GM21529 (cell line): Measurements from ENCODE around the gene KLK14.

ENCODE experiments used
- ATAC-seq: cut with Tn5 transposase; IDR thresholded peaks from one replicate; pipeline ENCODE4 v1.9.1; 2021; ENCODE audit not compliant: unreplicated experiment

Gene KLK14

DNA sequence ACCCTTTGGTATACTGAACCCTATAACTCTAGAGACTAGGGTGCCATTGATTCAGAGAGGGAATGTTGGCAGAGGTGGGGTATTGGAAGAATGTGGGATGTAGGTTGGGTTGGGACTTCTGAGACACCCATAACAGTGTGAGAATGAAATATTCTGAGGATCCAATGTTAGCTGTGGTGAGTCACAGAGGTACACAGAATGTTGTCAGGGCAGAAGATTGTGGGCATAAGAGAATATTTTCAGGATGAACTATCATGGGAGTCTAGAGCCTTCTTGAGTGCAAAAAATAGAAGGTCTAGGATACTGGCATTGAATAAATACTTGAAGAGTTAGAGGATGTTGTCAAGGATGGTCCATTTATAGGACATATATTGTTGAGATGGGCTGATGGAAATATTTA is 26.8 kb downstream of the KLK14 start:
- no peak for ATAC-seq

DNA sequence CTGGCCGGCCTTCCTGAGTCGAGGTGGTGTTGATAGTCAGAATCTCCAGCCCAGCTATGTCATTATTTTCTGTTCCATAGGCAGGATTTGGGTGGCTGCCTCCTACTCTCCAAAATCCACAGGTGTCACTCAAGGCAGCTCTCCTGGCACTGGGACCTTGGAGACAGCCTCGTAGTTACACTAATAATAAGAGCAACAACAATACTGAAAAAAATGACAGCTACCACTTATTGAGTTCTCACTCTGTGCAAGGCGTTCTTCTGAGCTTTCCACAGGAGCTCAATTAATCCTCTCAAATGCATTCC is 35.7 kb downstream of the KLK14 start:
- no peak for ATAC-seq

DNA sequence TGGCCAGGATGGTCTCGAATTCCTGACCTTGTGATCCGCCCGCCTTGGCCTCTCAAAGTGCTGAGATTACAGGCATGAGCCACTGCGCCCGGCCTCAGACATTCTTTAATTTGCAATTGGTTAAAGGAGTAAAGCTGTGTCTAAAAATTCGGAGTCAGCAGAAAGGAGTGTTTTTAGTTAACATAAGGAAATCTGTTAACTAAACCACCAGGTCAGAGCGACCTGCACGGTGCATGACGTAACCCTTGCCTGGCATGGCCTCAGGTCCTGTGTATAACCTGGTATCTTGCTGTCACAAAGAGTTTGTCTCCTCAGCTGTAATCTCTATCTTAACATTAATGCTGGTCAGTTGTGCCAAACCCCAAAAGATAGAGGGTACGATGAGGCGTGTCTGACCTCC is 38.4 kb downstream of the KLK14 start:
- no peak for ATAC-seq

DNA sequence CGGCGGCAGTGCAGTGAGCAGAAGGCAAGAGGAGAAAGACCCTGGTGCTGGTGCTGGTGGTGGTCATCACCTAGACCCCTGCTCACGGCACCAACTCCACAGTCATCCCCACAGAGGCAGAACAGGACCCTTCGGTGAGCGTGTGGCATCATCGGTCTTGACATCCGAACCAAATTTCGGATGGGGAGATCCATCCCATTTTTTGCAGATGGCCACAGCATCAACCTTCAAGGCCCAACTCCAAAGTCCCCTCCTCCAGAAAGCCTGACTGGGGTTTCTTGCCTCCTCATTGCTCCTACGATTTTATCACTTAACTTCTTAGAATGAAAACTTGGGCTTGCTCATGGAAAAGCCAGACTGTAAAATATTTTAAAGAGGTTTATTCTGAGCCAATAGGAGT is 39.2 kb downstream of the KLK14 start:
- no peak for ATAC-seq

DNA sequence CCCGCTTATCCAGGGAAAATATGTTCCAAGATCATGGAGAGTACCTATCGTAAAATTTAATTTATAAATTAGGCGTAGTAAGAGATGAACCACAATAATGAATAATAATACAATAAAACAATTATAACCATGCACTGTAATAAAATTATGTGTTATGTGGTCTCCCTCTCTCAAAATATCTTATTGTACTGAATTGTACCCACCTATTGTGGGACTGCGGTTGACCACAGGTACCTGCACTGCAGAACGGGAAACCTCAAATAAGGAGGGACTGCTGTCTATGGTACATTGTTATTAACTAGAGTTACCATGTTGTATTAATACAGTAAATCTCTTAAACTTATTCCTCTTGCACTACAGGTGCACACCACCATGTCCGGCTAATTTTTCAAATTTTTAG is 42.5 kb downstream of the KLK14 start:
- no peak for ATAC-seq

DNA sequence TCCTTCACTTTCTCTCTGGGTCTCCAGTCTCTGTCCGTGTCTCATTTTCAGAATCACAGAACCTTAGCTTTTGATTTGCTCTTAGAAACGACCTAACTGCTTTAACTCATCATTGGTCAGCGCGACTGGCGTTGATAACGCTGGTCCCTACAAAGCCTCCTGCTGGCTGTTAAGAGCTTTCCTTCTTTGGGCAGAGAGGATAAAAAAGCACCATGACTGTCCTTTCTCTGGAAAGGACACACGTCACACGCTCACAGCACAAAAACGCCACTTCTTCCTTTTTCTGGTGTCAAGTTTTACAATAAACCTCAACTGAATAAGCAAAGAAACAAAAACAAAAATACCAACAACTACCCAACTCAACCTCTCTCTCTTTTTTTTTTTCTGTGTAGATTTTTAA is 46.2 kb downstream of the KLK14 start:
- ATAC-seq = no peak

DNA sequence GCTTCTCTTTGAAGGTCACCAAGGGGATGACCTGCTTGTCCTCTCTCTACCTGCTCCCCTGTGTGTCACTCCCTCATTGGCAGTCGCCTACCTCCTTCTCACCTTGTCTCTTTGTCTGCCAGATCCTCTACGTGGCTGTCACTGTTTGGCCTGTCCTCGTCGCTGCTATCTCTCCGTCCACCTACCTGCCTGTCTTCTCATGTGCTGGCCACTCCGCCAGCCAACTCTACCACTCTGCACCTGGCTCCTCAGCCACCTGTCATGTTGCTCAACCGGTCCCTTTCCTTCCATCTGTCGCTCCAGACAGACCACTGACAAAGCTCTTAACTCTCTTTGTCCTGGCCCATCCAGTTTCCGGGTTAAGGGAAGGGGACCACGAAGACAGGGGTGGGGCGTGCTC is 48.0 kb downstream of the KLK14 start, which contains the start of gene KLK12:
KLK12 (minus strand) TSS at position 299 of the 400 bp plus-strand sequence. CDS start 381 bp downstream, outside the sequence.
- no peak for ATAC-seq

DNA sequence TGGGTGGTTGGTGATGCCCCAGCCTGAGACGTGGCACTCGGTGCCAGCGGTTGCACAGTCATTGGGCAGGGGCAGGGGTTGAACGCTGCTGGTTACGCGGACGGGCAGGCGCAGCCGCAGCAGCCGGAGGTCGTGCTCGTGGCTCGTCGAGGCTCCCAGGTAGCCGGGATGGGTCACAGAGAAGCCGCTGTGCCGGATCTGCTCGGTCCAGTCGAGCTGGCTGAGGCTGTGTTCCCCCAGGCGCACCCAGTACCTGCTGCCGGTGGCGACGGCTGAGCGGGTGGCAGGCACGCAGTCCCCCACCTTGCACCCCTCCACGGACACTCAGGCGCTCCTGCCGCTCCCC is 50.8 kb downstream of the KLK14 start:
- ATAC-seq = no peak

DNA sequence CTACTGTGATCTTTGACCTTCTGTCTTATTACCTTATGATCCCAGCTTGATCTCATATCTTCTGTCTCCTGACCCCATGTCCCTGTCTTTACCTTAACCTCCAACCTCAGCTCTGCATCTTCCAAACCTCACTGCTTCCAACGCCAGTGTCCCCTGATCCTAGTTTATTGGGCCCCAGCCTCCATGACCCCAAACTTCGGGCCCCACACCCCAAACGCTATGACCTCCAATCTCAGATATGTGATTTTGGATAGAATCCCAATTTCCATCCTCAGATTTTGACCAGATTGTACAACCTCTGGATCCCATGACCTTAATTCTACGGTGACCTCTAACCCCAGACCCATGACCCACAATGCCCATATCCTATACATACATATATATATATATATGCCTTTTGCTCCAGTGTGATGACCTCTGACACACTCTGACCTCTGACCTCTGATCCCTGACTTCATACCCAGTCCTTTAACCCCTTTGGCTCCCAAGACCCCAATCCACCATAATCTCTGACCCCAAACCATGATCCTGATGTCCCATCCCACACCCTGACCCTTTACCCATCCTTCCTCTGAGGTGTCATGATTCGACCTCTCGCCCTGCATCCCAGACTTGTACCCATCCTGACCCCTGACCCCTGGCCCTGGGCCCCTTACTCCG is 51.3 kb downstream of the KLK14 start:
- ATAC-seq = no peak

DNA sequence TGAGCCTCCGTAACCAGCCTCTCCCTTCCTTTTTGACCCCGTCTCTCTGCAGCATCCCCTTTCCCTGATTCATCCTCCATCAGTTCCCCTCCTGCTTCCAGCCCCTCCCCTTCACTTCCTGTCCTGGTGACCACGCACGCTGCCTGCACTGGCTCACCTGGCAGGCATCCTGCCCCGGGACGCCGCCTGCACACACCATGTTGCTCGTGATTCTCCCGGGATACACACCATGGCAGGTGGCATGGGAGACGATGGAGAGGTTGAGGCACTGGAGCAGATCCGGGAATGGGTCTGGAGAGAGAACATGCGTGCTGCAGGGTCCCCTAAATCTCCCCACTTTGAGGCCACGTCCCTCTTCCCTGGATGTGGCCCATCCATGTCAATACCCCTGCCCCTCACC is 52.1 kb downstream of the KLK14 start:
- ATAC-seq = no peak

DNA sequence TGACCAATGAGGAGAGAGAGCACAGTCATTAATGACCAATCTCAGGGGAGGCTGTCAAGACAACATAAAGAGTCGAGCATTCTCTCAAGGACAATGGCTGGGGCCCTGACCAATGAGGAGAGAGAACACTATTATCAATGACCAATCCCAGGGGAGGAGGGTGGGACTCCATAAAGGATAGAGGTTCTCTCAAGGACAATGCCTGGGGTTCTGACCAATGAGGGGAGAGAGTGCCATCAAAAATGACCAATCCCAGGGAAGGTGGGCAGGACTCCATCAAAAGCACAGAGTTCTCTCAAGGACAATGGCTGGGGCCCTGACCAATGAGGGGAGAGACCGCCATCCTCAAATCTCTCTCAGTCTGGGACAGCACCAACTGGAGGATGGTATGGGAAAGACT is 53.0 kb downstream of the KLK14 start:
- no peak for ATAC-seq
